GM12801 (cell line): ENCODE results near the gene SIL1.

Experiments
- TF ChIP-seq, protein P1 (sequence below): IDR thresholded peaks from one replicate; pipeline ENCODE4 v1.5.1; 2011; ENCODE audit warnings: control low read depth; ENCODE audit not compliant: insufficient read length; ENCODE audit errors: extremely low read depth

Gene SIL1

DNA sequence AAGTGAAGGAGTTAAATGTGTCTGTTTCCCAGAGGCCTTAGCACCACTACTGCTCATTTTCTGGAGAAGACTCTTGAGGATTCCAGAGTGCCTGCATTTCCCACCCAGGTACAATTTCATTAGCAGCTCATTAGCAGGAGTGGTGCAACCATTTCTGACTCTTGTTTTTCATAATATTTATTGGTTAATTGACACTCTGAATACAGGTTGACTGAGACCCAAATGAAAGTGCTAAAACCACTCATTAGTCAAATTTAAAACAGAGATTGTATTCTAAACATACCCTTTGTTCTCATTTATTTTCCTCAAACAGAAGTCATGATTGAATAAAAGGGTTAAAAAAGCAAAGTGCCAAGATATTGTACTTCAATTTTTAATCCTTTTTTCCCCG lies 134.5 kb downstream of the SIL1 start:
- TF ChIP-seq, protein P1, sequence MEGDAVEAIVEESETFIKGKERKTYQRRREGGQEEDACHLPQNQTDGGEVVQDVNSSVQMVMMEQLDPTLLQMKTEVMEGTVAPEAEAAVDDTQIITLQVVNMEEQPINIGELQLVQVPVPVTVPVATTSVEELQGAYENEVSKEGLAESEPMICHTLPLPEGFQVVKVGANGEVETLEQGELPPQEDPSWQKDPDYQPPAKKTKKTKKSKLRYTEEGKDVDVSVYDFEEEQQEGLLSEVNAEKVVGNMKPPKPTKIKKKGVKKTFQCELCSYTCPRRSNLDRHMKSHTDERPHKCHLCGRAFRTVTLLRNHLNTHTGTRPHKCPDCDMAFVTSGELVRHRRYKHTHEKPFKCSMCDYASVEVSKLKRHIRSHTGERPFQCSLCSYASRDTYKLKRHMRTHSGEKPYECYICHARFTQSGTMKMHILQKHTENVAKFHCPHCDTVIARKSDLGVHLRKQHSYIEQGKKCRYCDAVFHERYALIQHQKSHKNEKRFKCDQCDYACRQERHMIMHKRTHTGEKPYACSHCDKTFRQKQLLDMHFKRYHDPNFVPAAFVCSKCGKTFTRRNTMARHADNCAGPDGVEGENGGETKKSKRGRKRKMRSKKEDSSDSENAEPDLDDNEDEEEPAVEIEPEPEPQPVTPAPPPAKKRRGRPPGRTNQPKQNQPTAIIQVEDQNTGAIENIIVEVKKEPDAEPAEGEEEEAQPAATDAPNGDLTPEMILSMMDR, result no peak

DNA sequence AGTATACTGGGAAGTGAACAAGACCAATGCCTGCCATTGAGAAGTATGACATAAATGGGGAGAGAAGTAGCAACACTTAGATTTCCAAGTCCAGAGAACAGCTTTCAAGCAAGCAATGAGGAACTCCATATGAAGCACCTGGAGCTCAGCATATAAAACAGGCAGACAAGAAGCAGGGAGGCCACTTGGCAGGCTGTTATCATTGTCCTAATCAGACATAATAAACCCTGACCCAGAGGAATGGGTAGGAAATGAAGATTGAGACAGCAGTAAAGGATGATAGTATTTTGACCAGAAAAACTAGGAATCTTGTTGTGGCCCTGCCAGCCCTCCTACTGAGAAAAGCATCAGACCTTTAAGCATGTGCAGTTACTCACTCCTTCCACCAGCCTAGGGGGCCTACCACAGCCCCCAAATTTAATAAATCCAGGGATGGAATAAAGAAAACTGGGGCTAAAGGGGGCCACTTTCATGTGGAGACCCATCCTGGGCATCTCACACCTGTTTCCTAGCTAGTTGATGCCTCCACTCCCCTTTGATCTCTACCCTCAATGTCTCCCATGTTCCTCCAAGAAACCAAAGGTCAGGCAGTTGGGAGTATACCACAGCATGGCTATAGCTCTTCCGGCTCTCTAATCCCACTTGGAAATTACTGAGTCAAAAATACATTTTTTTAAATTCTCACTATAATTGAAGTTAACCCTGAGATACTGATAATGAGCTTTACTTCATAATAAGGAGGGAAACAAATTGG lies 135.1 kb downstream of the SIL1 start:
- TF ChIP-seq, protein P1, result no peak

DNA sequence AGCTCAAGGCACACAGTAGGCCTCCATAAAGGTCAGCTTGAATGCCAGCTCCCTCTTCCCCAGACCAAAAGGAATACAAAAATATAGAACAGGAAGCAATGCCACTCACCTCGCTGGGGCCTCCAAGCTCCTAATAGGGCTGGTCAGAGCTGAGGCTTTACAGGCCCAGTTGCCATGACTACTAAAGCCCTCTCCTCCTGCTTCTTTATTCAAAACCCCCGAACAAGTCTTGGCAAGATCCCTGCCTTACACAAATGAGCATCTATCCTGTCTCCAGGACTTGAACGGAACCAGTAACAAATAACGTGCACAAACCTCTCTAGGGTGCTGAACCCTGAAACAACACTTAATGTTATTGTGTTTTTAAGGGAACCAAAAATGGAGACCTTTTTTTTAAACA lies 136.3 kb downstream of the SIL1 start:
- TF ChIP-seq, protein P1, result no peak

DNA sequence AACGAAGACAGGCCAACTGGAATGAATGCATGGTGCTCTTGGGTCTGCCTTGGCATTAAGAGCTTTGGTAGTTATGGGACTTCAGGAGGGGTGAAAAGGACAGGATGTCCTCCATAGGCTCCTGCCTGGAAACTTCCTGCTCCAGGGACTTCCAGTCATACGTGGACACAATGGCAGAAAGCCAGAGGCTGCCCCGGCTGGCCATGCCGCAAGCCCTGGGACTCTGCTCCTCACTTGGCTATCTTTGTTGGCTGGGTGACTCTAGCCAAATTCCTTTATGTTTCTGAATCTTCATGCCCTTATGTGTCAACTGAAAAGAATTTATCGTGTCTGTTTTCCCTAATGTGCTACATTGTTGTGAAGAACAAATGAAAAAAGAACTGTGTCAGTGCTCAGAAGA lies 136.9 kb downstream of the SIL1 start:
- TF ChIP-seq, protein P1, result no peak

DNA sequence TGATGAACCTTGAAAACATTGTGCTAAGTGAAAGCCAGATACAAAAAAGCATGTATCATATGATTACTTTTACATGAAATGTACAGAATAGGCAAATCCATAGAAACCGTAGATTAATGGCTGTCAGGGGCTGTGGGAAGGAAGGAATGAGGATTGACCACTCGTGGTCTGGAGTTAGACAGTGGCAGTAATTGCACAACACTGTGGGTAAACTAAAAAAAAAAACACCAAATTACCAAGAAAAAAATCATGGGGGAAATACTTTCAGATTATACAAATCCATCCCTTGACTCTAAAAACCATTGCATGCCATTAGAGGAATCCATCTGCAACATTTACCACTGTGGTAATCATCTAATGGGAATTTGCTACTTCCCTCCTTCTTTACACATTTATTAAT lies 140.0 kb downstream of the SIL1 start:
- TF ChIP-seq, protein P1, result no peak

DNA sequence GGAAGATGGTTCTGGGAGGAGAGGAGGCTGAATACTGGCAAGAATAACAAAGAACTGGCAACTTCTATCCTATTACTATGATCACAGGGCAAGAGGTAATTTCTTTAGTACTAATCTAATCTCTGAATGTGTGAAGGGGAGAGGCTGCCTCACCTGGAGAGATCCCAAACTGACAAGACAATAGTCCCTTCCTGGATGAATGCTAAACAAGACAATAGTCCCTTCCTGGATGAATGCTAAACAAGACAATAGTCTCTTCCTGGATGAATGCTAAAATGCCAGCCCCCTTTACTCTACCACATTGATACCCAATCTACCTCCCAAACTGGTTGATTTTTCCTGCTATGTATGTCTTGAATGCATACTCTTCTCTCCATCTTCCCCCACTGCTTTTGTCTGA lies 145.2 kb downstream of the SIL1 start:
- TF ChIP-seq, protein P1, result no peak

DNA sequence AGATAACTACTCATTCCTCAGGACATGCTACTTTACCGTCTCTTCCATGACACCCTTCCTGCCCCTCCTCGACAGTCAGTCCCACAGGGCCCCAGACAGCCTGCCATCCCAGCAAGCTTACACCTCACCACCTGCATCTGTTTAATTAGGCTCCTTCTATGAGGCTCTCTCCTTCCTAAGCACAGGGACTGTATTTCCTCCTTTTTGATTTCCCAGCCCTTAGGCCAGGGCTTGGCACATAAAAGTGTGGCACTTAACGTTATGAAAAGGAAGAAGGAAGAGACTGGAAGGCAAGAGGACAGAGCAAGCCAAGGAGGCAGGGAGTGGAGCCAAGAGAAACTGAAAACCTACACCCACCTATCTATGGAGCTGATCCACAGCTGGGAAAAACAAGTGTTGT lies 146.8 kb downstream of the SIL1 start:
- TF ChIP-seq, protein P1, result no peak
